ENCODE measurements around the gene WTIP.

WTIP gene

DNA sequence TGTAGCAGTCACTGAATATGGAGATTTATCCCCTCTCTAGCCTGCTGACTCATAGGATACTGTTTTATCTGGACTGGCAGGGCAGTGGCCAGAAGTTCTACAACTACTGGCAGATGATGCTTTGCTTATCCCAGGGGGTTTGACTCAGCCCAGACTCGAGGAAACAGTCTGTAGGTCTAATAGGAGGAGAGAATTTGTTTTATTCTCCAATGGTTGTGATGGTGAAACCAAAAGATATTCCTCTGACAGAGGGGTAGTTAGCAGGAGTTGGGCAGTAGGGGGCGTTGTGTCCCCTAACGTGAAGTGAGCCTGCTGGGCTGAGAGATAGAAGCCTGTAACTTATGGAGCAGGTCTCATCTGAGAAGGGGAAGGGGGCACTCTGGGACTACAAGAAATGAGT lies 74.9 kb downstream of the WTIP start:
- peak; percentile 77 for DNase-seq (ENCODE audit: low read depth)
- TF ChIP-seq CTCF (conservative IDR thresholded peaks at IDR 0.05; ENCODE audit: control insufficient read depth, insufficient read depth, low read depth, low read length), result peak; percentile 36
- H3K4me3 ChIP-seq (ENCODE audit: control insufficient read depth, low read depth, low read length), result no peak overlapping the region

- DNase-seq (ENCODE audit: low read depth), result no peak
- H3K4me3 ChIP-seq (ENCODE audit: control insufficient read depth, low read depth, low read length), result no peak overlapping the region
- TF ChIP-seq CTCF (conservative IDR thresholded peaks at IDR 0.05; ENCODE audit: control insufficient read depth, insufficient read depth, low read depth, low read length), result no peak
These were observed 77.5 kb downstream of the WTIP start for GRCh38 chr19:34559045-34559444.

DNA sequence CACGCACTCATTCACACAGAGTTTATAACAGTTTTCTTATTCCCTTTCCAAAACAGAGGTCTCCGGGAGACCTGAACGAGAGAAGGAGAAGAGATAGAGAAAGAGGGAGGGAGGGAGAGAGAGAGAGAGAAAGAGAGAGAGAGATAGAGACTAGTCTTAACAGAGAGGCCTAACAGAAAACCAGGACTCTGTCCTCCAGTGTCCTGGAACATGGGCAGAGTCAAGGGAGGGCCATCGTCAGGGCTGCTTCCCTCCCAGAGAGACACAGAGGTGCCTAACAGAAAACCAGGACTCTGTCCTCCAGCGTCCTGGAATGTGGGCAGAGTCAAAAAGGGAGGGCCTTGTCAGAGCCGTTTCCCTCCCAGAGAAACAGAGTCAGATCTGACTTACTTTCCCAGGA lies 78.7 kb downstream of the WTIP start:
- no peak for TF ChIP-seq CTCF (conservative IDR thresholded peaks at IDR 0.05; ENCODE audit: control insufficient read depth, insufficient read depth, low read depth, low read length)
- no peak for DNase-seq (ENCODE audit: low read depth)

More for the DNA sequence above, 78.7 kb downstream of the WTIP start:
- H3K4me3 ChIP-seq (ENCODE audit: control insufficient read depth, low read depth, low read length), result no peak overlapping the region
